Right lobe of liver (tissue), 4 donors: ENCODE results near the gene TTC28.

Source experiments
- CTCF ChIP-seq, 4 donors: fragments of 200-600 bp in 3 of 4; fragments of 450-650 bp in 1 of 4; IDR thresholded peaks; one replicate each; pipeline versions ENCODE4 v1.5.1 to v1.8.0; 2016 to 2022; ENCODE audit warnings: antibody characterized with exemption in 4 of 4, mild to moderate bottlenecking in 2 of 4
- POLR2A ChIP-seq: fragments of 450-650 bp; IDR thresholded peaks from one replicate; pipeline ENCODE4 v1.6.1; 2017; ENCODE audit warnings: antibody characterized with exemption, mild to moderate bottlenecking
- donor health status: DM: no; HTN: no; CAD: no.
- donor health status: DM: no; HTN: no; CAD: no.
- donor health status: DM: no; HTN: yes; CAD: no.

- TF ChIP-seq CTCF (IDR thresholded peaks at IDR 0.05) (no peak), POLR2A (peak; percentile 38)
Observed at GRCh38 chr22:28443526-28443876, 236.1 kb downstream of the TTC28 start.
